ENCODE results near the gene SLC66A2.

DNA sequence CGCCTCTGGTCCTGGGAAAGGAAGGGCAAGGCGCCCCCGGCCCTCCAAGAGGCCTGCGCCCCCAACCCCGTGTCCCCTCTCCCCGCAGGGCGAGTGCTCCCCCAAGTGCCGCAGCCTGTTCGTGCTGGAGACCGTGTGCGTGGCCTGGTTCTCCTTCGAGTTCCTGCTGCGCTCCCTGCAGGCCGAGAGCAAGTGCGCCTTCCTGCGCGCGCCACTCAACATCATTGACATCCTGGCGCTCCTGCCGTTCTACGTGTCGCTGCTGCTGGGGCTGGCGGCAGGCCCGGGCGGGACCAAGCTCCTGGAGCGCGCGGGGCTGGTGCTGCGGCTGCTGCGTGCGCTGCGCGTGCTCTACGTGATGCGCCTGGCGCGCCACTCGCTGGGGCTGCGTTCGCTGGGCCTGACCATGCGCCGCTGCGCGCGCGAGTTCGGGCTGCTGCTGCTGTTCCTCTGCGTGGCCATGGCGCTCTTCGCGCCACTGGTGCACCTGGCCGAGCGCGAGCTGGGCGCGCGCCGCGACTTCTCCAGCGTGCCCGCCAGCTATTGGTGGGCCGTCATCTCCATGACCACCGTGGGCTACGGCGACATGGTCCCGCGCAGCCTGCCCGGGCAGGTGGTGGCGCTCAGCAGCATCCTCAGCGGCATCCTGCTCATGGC is 52.4 kb downstream of the SLC66A2 start:
- TF ChIP-seq, protein P1, sequence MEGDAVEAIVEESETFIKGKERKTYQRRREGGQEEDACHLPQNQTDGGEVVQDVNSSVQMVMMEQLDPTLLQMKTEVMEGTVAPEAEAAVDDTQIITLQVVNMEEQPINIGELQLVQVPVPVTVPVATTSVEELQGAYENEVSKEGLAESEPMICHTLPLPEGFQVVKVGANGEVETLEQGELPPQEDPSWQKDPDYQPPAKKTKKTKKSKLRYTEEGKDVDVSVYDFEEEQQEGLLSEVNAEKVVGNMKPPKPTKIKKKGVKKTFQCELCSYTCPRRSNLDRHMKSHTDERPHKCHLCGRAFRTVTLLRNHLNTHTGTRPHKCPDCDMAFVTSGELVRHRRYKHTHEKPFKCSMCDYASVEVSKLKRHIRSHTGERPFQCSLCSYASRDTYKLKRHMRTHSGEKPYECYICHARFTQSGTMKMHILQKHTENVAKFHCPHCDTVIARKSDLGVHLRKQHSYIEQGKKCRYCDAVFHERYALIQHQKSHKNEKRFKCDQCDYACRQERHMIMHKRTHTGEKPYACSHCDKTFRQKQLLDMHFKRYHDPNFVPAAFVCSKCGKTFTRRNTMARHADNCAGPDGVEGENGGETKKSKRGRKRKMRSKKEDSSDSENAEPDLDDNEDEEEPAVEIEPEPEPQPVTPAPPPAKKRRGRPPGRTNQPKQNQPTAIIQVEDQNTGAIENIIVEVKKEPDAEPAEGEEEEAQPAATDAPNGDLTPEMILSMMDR (IDR thresholded peaks at IDR 0.05) = no peak
- TF ChIP-seq POLR2A (IDR thresholded peaks at IDR 0.05) = no peak
